Measurements from ENCODE around the gene TKFC.

DNA sequence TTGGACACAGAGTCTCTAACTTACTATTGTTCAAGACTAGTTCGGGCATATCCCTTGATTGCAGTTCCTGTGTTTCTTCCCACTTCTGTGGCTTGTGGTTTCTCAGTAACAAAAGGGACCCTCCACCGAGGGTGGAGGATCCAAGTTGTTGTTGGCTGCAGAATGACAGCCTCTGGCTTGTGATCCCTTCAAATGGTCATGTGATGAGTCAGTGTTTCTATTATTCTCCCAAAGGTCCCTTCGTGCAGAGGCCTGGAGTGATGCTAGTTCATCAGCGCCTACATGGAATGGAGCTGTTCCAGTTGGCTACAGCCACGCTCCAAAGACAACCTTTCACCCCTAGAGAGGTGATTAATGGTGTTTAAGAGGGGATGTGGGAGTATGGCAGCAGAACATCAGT is 35.3 kb upstream of the TKFC start:
- TF ChIP-seq, protein P1, sequence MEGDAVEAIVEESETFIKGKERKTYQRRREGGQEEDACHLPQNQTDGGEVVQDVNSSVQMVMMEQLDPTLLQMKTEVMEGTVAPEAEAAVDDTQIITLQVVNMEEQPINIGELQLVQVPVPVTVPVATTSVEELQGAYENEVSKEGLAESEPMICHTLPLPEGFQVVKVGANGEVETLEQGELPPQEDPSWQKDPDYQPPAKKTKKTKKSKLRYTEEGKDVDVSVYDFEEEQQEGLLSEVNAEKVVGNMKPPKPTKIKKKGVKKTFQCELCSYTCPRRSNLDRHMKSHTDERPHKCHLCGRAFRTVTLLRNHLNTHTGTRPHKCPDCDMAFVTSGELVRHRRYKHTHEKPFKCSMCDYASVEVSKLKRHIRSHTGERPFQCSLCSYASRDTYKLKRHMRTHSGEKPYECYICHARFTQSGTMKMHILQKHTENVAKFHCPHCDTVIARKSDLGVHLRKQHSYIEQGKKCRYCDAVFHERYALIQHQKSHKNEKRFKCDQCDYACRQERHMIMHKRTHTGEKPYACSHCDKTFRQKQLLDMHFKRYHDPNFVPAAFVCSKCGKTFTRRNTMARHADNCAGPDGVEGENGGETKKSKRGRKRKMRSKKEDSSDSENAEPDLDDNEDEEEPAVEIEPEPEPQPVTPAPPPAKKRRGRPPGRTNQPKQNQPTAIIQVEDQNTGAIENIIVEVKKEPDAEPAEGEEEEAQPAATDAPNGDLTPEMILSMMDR (IDR thresholded peaks at IDR 0.05) = no peak
- no peak for TF ChIP-seq EP300 (IDR thresholded peaks at IDR 0.05; ENCODE audit: low read depth)
- no peak for TF ChIP-seq POLR2AphosphoS5 (IDR thresholded peaks at IDR 0.05)
